Stimulated activated CD4-positive, alpha-beta T cell treated with anti-CD3 and anti-CD28 coated beads, Interleukin-4, amount 100 ng/mL, for 24 hours (primary cell): ENCODE measurements around the gene IL1RAPL1.

Experiments
- DNase-seq: peaks from one replicate; pipeline ENCODE4 v3.0.0-alpha.2; 2020

The IL1RAPL1 gene

DNA sequence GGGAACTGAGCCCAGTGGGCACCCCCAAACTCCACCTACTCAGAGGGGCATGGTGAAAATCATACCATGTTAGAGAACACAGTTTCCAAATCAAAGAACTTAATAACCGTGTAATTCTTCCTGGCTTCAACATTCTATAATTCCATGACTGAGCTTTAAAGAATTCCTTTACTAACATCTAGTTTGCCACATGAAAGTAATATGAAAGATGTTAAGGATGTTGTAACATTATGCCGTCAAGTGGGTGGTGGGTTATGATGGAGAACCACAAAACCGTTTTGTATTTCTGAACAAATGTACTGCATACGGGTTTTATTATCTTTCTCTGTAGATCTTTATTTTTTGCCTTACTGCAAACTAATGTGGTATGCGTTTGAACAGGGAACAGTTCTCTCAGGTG lies 1079.1 kb downstream of the IL1RAPL1 start:
- DNase-seq: no peak

- DNase-seq: no peak
Measured at GRCh38 chrX:29671421-29671820, 1084.2 kb downstream of the IL1RAPL1 start.

DNA sequence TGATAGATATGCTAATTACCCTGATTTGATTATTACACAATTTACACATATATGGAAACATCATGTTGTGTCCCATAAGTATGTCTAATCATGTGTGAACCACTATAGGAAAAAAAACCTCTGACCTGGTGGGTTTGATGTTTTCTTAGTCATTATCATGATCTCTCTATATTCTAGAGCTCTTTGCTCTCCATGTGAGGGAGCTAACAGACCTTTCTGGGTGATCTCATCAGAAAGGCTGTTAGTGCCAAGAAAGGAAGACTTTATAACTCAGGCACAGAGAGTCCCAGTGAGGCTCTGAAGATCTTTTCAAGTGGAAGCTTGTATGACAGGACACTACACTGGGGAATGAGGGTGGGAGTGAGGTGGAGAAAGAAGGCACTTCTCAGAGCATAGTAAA lies 1100.4 kb downstream of the IL1RAPL1 start:
- DNase-seq: no peak

DNA sequence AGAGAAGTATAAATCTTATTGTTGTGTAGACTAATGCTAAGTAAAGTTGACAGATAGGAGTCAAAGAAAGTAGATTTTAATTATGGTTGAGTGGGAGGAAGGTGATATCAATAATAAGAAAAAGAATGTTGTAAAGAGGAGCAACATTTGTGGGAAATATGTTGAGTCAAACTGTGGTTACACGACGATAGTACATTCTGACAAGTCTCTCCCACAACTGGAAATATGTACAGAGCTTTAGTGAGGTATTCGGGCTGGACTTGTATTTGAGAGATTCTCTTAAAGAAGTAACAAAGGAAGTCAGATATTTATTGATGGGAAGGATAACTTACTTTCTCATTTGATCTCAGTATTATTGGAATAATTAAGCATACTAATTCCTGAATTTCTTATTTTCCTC lies 1102.8 kb downstream of the IL1RAPL1 start:
- no peak for DNase-seq

DNA sequence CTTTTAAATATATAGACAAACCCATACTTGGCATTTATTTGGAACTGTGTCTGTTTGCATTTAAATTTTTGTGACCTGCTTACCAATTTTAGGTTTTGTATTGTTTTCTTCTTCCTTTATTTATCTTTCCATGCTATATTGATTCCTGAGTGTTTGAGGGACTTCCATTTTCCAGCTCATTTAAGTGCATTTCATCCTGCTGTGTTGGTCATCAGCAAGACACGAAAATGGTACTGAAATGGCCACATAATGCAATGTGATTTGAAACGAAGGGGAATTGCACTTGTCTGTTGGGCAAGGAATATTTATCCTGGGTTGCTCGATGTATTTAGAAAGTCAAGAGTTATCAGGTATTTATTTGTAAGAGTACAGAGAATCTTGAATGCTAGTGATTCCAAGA lies 1103.8 kb downstream of the IL1RAPL1 start:
- DNase-seq: no peak

DNA sequence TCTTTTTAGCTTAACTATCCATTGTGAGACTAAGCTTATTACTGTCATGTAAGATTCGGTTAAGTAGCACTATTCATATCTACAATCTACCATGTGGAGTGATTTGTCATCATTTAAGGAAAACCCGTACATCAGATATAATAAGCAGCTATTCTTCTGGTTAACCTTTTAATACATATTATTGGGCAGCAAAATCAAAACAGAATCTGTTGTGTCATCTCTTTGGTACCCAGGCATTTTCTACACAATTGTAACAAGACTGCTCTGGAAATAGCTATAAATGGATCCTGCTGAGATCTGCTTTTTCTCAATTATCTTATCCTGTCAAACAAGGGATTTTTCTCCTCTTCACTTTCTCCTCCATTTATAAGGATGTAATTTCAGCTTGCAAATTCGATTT lies 1106.7 kb downstream of the IL1RAPL1 start:
- DNase-seq: no peak

DNA sequence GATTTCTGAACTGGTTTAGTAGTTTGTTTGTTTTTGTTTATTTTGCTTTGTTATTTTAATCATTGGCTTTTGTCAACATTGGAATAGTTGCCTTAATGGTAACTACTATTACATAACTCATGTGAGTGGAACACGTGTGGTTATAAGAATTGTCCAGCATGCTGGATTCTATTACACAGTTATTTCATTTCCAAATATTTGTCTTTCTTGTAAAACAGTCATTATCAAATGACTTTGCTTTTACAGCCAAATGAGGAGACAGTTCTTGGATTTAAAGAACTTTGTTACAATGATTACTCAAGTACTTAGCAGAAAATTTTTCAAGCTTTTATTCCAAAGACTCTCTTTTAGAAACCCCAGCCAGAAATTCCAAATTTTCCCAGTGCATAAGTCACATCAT lies 1112.0 kb downstream of the IL1RAPL1 start:
- DNase-seq: no peak

DNA sequence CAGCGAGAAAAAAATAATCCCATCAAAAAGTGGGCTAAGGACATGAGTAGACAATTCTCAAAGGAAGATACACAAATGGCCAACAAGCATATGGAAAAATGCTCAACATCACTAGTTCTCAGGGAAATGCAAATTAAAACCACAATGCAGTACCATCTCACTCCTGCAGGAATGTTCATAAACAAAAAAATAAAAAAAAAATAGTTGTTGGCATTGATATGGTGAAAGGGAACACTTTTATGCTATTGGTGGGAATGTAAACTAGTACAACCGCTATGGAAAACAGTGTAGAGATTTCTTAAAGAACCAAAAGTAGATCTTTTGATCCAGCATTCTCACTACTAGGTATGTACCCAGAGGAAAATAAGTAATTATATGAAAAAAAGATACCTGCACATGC lies 1119.8 kb downstream of the IL1RAPL1 start:
- DNase-seq: no peak

GRCh38 chrX:29721152-29721551 lies 1133.9 kb downstream of the IL1RAPL1 start:
- no peak for DNase-seq

DNA sequence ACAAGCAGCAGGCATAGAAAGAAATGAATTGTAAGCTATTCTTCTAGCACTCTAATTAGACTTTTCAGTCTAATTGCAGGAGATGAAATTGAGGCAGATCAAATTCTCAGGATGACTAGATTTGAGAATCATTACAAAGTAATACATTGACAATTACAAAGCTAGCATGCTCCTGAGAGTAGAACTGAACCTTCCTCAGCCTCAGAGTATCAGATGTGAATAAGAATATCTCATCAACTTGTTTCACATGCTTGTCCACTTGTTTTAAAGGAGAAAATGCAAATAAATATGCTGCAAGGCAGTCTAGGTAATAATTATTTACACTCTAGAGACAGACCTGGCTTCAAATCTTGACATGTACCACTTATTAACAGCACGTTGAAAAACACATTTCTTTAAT lies 1137.1 kb downstream of the IL1RAPL1 start:
- DNase-seq: no peak

- DNase-seq: no peak
Measured at GRCh38 chrX:29726811-29727210, 1139.6 kb downstream of the IL1RAPL1 start.

GRCh38 chrX:29728639-29729038 lies 1141.4 kb downstream of the IL1RAPL1 start:
- DNase-seq: no peak

- no peak for DNase-seq
Measured at GRCh38 chrX:29744966-29745365, 1157.7 kb downstream of the IL1RAPL1 start.

DNA sequence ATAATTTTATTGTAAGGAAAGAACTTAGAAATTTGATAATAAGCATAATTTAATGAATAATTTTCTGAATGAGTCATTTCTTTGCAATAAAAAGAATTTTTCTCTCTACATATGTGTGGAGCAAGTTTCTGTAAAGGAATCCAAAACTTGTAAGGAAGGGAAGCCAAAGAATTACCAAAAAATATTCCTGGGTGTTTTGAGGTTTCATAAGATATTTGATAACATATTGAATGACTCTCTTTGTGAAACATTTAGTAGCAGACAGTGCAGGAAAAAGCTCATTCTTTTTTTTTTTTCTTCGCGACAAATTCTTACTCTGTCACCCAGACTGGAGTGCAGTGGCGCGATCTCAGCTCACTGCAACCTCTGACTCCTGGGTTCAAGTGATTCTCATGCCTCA lies 1159.1 kb downstream of the IL1RAPL1 start:
- no peak for DNase-seq

- no peak for DNase-seq
Measured at GRCh38 chrX:29762006-29762405, 1174.8 kb downstream of the IL1RAPL1 start.

- DNase-seq: no peak
Measured at GRCh38 chrX:29775890-29776289, 1188.6 kb downstream of the IL1RAPL1 start.

GRCh38 chrX:29787656-29788055 lies 1200.4 kb downstream of the IL1RAPL1 start:
- no peak for DNase-seq

DNA sequence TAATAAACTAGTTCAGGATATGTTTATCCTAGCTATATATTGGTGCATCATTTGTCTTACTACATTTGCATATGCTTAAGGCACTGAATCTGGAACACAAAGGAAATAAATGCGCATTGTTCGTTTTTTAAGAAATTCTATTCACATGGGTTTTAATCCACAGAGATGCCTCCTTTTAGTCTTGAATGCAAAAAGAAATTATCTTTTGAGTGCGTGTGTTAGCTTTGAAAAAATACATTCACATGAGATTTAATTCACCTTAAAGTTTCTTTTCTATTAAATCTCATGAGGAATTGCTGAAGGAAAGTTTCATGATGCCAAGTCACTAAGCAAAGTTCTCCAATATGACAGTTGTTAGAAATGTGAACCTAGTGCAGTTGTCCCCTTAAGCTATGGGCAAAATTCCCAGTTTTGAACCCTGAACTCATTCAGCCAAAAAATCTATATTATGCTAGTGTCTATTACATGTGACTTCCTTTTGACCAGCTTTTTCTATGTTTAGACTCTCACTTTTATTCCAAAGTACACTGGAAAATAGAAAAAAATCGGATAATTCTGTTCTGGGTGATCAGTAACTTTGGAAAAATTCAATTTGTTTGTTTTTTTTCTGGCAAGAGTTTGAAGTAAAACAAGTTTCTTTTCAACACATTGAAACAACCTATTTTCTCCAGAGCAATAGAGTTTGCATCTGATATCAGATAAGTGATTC lies 1201.9 kb downstream of the IL1RAPL1 start:
- DNase-seq: no peak

DNA sequence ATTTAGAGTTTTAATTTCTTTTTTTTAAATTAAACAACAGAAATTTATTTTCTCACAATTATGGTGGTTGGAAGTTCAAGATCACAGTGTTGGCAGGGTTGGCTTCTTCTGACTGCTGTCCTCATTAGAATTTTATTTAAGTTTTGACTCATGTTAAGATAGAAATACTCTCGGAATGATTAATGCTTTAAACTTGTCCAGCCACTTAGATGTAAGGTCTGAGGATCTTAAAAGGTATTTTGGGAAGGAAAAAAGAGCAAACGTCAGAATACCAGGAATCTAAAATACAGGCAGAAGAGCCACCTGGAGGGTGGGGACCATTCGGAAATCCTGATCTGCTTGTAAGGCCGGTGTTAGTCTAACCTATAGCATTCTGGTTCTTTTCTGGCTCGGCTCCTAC lies 1205.1 kb downstream of the IL1RAPL1 start:
- no peak for DNase-seq

- DNase-seq: no peak
Measured at GRCh38 chrX:29797156-29797555, 1209.9 kb downstream of the IL1RAPL1 start.

DNA sequence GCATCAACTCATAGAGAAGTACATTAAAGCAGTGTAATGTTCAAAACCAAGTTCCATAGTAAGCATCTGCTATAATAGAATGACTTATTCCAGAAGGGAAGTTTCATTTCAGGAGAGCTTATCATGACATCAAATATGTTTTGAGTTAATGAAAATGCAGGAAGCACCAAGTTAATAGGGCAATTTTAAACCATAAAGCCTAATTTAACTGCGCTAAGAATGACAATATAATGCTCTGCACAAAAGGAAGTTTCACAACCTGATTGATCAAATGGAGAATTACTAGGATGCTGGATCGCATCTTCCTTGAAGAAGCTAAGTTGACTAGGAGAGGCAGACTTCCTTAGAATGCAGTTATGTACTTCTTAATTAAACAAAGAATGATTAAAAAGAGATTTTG lies 1211.2 kb downstream of the IL1RAPL1 start:
- no peak for DNase-seq

DNA sequence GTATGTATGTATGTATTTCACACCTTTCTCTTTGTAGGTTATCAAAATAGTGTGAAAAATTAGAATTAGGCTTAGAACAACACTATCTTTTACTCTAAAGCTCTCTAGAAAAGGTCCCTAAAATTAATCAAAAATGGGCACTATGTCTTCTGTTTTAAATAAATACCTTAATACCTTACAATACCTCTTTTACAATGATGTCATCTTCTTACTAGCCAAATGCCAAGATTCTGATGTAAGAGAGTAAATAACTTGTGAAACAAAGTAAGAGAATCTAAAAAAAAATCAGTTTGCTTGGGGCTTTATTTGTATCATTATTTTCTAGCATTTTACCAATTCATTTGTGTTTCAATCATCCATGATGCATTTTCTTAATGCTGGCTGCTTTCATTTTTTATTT lies 1225.9 kb downstream of the IL1RAPL1 start:
- DNase-seq: no peak

GRCh38 chrX:29824176-29824906 lies 1237.1 kb downstream of the IL1RAPL1 start:
- no peak for DNase-seq

DNA sequence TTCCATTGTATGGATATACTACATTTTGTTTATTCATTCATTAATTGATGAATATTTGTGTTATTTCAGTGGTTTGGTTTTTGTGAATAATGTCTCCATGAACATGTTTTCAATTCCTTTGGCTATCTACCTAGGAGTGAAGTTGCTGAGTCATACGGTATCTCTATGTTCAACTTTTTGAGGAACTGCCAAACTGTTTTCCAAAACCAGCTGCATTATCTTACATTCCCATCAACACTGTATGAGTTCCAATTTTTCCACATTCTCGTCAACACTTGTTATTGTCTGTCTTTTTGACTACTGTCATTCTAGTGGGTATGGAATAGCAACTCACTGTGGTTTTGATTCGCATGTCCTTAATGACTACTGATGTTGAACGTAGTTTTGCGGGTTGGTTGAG lies 1239.5 kb downstream of the IL1RAPL1 start:
- no peak for DNase-seq

DNA sequence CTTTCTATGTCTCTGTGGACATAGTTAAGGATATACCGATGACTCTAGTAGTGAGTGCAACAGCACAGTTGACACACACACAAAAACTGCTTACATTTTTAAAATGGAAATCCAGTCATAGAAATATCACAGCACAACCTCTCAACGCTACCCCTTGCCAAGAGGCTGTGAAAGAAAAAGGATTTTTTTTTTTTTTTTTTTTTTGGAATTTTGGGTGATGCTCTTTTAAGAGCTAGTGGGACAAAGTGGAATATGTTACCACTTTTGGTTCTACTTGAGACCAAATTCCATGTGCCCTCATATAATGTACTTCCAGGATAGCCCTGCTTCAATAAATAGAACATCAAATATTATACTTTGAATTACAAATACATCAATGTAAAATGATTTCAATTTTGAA lies 1247.1 kb downstream of the IL1RAPL1 start:
- no peak for DNase-seq
